HG02938 (cell line): ENCODE measurements around the gene AGPAT3.

Source experiments
- ATAC-seq: cut with Tn5 transposase; IDR thresholded peaks from one replicate; pipeline ENCODE4 v1.9.1; 2021; ENCODE audit warnings: mild to moderate bottlenecking, moderate library complexity; ENCODE audit not compliant: unreplicated experiment

AGPAT3 gene

DNA sequence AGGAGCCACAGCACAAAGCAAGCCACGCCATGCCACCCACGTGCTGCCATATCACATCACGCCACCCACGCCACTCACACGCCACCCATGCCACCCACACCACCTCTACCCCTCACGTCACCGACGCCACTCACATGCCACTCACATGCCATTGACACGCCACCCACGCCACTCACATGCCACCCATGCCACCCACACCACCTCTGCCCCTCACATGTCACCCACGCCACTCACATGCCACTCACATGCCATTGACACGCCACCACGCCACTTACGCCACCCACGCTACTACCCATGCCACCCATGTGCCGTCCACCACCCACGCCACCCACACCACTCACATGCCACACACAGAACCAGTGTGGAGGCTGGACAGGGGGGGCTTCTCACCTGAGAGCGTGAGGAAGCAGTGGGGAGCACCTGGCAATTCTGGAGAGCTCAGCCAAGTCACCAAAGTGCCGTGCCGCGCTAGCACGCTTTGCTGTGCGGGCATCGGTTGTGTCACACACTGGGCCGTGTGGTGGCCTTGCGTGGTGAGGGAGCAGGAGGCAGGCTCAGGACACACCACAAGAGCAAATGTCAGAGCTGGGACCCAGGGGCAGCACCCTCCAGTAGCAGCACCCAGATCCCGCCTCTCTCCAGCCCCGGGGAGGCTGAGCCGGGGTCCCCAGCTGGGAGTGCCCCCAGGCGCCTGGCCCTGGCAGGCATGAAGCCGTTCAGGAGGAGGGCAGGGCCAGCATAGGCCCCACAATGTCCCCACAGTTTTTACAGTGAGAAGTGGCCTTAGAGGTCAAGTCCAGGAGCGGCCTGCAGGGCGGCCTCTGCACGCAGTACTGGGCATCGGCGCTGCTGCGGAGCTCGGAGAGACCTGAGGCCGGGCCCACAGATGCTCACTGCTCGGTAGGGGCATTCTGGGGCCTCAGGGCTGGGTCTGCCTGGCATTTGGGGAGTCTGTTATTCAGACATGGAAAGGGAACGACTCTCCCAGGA, 70.0 kb downstream of the AGPAT3 start:
- ATAC-seq, result no peak

DNA sequence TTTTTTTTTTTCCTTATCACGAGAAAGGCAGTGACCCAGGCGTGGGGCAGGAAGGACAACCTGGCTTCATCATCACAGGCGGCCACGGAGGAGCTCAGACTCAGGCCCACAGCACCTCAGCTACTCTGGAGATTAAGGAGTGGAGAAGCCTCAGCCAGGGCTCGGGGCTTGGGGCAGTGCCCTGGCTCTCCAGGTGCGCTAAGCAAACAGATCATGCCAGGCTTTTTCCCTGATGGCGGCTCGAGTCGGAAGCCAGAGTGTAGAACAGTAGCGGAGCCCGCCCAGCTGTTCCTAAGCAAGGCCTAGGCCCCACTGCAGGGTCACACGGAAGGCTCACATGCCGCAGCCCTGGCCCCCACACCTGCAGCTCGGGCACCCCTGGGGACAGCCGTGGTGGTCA, 70.7 kb downstream of the AGPAT3 start:
- no peak for ATAC-seq

DNA sequence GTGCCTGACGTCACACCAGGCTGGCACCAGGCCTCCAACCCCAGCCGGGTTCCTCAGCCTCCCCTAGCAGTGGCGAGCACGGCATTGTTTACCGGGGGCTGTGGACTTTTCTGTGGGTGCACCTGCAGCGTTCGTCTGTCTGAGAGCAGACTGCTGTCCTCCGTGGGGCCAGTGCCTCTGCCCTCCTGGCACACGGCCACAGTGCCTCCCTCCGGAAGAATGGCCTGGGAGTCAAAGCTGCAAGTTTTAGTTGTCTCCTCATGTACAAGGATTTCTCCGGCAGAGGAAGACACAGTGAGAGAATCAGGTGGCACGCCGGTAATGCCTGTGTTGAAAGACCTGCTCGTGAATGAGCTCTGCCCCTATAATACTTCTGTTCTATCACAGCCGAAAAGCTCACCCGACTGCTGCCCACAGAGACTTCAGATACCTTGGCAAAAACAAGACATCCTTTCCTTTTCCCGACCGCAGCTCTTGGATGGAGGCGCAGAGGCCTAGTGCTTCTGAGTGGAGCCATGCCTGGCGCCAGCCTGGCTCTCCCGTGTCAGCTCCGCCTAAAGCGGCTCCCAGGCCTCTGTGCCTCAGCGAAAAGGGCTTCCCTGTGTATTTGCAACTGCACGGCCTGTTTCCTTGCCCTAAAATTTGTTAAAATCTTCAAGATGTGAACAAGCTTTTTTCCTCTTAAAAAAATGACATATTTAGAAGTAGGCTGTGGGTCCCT, 71.4 kb downstream of the AGPAT3 start:
- no peak for ATAC-seq

DNA sequence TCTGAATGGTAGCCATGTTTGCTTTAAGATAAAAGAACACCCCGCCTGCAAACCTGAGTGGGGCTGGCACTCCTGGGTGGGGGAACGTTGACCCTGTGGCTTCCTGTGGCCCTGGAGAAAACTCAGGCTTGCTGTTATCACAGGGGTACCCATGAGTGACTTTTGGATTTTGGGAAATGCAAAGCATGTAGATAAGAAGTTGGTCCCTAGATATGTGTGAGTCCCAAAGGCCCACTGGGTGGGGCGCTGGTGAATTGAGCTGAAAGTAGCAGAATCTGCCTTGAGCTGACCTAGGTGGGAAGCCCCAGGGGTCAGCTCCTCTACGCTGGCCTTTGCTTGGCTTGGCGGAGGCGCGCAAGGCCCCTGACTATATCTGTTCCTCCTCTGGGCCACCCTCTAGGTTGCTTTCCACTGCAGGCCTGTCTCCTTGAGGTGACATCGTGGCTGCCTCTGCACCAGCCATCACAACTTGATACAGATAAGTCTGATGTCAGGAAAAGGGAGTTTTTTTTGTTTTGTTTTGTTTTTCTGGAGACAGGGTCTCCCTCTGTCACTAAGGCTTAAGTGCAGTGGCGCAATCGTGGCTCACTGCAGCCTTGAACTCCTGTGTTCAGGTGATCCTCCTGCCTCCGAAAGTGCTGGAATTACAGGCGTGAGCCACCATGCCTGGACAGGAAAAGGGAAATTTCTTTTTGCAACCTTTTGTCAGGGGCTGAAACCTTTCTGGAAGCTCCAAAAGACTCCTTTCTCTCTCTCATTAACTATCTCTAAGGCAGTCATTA, 72.2 kb downstream of the AGPAT3 start:
- ATAC-seq, result no peak

DNA sequence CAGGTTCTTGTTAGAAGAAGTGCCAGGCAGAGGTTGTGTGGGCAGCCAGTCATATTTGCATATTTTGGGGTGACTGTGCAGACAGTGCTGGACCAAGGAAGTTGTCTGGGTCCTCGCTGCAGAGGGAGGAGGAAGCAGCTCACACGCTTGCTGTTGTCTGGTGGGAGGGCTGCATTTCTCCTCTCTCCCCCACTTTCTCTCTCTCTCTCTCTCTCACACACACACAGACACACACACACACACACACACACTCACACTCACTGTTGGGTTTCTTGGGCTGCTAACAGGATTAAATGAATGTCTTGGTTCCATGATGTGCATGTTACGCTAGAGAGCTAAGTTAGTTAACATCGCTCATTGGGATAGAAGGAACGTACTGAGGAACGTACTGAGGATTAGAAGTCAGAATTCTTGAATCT, 72.9 kb downstream of the AGPAT3 start:
- ATAC-seq, result no peak

DNA sequence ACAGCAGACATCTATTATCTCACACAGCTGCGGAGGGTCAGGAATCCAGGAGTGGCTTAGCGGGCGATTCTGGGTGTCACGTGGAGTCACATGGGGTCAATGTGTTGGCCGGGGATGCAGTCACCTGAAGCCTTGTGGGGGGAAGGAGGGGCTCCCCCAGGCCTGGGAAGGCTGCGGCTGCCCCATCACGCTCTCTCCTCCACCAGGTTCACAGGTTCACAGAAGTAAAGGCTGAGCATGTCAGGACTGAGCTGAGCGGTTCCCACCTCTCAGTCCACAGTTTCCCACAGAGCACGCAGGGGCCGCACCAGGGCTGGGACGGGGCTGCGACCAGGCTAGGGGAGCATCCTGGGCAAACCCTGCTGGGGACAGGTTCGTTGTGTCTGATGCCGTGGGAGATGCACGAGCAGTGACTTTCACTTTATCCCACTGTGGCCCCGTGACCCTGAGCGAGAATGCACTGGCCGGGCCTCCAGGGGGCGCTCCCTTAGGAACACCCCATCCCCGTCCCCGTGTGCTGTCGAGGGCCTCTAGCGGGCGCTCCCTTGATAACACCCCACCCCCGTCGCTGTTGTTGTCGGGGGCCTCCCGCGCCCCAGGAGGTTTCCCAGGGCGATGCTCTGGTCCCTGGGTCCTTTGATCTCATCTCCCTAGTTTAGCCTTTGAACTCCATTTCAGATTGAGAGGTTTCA, 73.9 kb downstream of the AGPAT3 start:
- peak; percentile 77 for ATAC-seq

DNA sequence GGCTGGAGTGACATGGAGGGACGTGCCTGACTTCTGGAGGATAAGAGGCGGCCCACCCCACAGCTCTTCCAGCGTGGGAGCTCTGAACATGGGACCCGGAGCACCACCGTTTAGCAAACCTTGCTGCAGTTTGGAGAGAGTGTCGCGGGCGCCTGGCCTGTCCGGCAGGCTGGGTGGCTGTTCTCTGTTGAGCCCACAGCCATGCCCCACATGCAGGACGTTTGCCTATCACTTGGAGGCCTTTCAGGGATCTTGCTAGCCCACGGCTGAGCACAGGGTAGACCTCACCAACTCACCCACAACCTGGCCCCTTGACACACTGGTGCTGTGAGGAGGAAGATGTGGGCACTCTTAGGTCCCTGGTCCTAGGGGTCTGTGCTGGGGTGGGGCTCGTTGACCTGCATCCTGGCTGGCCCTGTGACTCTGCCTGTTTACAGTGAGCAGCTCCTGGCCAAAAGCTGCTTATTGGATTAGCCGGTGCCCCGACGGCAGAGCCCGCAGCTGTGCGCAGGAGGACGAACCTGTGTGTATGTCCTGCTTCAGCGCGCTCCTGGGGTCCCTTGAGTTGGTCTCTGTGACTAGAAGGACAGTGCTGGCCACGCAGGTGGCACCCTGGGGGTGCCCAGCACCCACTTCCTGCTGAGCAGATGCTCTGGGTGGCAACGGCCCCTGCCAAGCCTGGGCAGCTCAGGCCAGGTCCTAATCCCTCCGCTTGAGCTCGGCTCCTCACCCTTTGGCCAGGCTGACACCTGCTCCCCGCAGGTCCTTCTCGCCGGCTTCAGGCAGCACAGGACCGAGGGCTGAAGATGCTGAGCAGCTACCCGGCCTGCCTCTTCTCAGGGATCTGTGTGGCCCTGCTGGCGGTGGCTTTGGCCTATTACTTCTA, 74.7 kb downstream of the AGPAT3 start:
- no peak for ATAC-seq

DNA sequence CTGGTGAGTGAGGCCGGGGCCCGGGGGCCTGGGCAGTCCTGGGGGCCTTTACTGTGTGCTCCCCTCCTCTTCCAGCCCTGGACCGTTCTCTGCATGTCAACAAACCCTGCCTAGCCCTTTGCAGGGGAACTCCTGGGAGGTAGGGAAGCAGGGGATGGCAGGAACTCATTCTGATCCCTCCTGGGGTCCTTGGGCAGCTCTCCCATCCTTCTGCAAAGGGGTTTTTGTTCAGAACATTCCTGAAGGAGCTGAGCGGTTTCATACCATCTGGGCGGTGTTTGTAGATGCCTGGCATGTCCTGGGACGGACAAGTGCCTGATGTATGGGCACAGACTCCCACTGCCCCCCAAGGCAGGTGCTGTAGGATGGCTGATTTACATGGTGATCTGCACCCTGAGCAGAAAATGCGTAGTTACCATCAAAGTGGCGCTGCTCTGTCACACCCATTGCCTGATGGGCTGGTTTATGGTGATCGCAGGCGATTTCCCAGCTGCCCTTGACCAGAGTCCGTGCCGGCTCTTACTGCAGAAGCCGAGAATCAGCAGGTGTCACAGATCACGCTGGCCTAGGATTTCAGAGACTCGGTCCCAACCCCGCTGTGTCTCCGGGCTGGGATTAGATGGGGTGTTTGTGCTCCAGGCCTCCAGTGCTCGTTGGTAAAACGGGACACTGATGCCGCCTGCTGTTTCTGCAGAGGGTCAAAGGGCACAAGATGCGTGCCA, 75.5 kb downstream of the AGPAT3 start:
- no peak for ATAC-seq

DNA sequence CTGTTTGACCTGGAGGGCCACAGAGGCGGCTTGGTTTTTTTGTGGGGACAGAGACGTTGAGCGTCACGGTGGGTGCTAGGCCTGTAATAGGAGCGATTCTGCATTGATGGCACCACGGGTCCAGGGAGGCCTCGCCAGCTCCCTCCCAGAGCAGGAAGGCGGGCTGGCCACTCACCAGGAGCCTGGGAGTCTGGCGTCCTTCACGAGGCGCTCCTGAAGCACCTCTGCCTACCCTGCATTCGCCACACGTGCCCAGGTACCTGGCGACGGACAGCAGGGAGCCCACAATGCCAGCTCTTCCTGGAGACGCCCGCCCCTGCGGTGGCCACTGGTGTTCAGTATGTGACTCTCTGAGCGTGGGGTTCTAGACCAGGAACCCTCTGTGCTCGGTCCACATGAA, 77.2 kb downstream of the AGPAT3 start:
- ATAC-seq, result no peak

DNA sequence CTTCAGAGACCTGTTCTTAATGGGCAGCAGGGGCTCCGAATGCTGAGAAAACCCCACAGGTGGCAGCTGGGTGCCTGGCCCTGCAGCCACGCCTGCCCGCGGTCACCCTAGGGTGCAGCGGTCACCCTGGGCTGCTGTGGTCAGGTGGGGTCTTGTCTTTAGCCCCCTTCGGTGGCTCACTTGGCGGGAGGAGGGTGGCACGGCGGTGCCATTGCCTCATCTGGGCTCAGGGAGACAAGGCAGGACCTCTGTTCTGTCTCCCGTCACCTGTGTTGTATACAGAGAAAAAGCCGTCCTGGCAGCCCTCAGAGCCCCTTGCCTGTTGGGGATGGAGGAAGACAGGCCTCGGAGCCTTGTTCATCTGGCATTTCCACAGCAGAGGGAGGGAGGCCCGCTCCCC, 77.6 kb downstream of the AGPAT3 start:
- ATAC-seq, result no peak

DNA sequence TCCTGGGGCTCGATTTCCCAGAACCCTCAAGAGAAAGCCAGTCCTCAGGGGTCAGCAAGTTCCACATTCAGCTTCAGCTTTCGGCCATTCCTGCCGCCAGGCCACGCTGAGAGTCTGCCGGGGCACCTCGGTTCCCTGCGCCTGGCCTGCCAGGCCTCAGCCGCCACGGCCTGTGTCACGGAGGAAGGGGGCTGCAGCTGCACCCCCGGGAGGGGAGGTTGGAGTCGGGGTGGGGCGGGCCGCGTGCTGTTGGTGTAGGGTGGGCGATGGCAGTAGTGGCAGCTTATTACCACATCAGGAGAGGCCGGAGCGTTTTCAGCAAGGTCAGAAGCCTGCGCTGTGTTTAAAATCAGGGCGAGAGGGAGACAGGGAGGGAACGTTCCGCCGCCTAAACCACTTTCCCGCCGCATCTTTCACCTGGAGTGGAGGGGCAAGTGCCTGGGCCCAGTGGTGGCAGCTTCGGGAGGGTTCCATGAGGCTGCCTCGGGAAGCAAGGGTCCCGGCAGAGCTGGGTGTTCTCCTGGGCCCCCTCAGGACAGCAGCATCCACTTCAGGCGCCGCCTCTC, 78.6 kb downstream of the AGPAT3 start:
- no peak for ATAC-seq

DNA sequence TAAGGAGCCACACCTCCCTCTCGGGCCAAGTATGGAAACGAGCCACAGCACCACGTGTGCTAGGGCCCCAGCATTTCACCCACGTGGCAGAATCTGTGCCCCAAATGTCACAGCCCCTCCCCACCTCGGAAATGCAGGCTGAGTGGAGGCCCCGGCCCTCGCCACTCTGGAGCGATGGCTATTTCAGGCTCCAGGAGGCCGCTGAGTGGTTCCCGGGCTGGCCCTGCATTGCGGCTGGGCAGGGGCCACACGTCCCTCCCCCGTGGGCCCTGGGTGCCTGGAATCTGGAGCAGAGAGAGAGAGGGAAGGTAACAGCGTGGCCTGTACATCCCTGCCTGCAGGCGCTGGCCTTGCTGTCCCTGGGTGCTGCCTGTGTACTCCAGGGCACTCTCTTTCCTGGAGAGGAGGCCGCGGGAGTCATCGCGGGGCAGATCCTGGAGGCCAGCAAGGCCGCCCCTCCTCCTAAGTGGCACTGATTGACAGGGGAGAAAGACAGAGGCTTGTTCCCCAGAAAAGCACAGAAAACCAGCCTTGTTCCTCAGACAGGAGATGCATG, 79.1 kb downstream of the AGPAT3 start:
- ATAC-seq, result no peak

DNA sequence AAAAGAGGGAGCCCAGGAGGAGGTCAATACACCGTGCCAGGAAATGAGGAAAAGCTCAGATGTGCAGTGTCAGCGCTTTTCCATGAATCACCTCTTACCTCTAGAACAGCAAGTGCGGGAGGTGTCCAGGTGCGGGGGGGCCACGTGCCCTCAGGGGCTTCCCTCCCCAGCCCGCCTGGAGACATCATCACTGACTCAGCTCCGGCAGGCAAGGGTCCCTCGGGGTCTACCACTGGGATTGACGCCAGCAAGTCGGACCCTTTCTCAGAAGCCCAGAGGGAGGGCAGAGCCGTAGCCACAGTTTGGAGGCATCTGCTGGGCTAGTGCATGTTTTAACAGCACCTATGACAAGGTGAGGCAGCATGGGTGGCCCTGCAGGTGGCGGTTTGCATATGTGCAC, 79.7 kb downstream of the AGPAT3 start:
- ATAC-seq, result no peak

DNA sequence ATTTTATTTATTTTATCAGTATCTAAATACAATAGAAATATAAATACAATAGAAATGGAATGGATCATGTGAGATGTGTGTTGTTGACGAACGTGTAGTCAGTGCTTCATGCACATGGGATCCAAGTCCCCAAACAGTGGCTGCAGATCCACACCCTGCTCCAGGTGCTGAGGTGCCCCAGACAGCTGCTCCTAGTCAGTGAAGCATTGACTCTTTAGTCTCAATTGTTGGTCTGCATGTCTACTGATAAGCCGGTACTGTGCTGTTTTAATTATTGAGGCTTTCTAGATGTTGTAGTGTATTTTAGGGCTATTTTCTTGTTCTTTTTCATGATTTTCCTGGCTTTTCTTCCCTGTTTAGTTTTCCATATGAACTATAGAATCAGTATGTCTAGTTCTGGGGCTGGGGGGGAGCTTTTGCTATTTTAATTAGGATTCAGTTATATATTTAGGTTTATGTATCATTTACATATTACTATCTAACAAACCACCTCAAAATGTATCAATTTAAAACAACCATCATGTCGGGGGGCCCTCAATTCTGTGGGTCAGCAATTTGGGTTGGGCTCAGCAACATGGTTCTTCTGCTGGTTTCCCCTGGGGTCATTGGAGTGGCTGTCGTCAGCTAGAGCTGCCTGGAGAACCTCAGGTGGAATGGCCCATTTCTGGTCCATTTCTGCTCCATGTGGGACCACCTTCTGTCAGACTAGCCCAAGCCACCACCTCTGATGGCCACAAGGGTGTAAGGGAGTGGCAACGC, 83.9 kb downstream of the AGPAT3 start:
- ATAC-seq, result no peak

DNA sequence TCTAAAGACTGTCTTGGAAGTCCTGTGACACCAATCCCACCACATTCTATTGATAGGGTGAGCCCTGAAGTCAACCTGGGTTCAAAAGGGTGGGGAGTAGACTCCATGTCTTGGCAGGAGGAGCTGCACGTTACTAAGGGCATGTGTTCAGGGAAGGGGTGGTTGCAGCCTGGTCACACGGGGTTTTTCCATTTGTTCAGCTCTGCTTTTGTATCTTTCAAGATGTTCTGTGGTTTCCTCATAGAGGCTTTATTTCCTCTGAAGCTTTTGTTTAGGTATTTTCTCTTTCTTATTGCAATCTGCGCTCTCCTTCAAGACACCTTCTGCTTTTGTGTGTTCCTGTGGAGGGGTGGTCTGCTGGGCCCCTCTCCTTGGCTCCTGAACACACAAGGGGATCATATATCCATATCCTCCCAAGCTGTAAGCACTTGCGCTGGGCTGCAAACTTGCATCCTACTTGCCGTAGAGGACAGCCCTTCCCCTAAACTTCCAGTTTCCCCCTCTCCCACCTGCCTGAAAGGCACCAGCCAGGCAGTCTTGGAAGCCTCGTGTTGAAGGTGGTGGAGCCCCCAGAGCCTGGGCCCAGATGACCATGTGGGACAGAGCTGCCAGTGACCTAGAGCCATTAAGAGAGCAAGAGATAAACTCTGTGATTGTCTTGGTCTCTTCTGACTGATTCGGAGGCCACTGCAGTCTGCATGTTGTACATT, 84.6 kb downstream of the AGPAT3 start:
- no peak for ATAC-seq

DNA sequence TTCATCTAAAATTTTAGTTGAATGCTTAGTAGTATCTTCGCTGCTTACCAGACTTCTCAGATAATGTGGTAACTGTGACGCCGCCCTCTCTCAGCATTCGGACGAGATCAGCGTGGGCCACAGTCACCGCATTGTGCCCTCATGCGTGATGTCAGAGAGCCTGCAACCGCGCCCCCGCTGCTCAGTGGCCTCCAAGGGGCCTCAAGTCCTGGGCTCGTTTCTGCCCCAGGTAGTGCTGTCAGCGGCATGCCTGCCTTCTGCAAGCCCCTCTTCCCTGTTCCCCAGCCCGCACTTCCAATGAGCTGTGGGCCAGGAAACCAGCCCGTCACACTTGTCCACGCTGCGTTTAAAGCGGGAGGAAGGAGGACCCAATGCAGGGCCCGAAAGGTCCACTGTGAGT, 85.5 kb downstream of the AGPAT3 start:
- no peak for ATAC-seq

DNA sequence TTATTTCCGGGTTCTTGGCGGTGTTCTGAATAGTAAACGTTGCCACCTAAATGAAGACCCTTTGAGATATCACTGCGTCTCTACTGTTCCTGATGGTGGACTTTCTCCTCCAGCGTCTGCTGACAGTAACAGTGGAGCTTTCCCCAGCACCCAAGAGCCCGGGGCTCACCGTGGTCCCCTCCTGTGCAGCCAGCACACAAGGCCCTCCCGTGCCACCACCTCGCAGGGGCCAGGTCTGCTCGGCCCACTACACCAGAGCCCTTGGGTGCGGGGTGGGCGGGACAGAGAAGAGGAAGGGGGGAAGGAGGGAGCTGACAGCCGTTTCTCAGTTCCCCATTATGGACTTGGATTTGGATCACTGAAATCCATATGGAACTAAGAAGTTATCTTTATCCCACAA, 85.9 kb downstream of the AGPAT3 start:
- ATAC-seq, result no peak
